ENCODE results near the gene PGA3.
"Not testable (repeated sequence)": the region's sequence is repeated elsewhere in the genome, so short reads cannot be mapped to it uniquely, and the experiment has no call there.

Gene PGA3

DNA sequence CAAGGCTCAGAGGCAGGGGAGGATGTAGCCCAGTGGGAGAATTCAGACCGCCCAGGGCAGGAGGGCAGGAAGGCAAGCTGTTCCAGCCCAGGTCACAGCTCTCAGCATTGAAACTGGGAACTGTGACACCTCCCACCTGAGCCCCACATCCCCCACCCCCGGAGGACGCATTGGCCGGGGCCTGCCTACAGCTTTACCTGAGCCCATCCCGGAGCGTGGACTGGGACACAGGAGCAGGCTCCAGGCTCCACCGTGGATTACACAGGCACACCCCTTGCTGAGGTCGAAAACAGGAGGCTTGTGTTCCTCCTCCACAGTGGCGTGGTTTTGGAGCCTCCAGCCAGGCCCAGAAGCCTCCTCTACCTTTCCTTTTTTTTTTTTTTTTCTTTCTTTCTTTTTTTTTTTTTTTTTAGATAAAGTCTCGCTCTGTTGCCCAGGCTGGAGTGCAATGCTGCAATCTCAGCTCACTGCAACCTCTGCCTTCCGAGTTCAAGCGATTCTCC is 9.1 kb upstream of the PGA3 start:
- H3K4me3 ChIP-seq (ENCODE audit: control insufficient read depth, low read depth, low read length) = no peak overlapping the region
- DNase-seq (ENCODE audit: low read depth) = no peak
- TF ChIP-seq CTCF (conservative IDR thresholded peaks at IDR 0.05; ENCODE audit: control insufficient read depth, insufficient read depth, low read depth, low read length) = no peak

DNA sequence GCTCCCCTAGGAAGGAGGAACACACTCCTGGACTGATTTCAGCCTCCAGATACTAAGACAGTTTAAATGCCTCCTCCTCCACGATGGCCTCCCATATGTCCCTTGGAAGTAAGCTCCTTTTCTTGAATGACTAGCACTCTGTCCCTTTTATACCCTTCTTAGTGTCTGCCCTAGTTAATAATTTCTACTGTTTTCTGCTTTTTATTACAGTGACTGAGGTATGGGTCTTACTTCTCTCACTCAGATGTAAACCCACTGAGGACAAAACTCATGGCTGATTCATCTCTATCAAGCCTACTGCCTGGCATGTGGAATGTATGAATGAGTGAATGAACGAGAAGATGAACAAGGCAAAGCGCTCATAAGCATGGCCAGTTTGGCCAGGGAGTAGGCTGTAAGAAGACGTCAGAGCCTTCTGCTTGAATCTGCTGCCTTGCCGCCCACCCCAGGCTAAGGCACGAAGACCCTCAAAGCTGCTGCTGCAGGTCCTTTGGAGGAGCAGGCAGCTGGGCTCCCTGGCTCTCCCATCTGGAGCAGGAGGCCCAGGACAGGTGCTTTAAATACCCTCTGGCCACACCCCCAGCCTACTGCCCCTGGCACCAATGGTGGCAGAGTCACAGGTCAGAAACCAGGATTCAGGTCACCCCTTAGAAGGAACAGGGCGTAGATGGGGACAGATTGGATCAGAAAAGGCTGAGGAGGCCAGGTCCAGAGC is 8.2 kb upstream of the PGA3 start:
- no peak for DNase-seq (ENCODE audit: low read depth)
- no peak overlapping the region for H3K4me3 ChIP-seq (ENCODE audit: control insufficient read depth, low read depth, low read length)
- no peak for TF ChIP-seq CTCF (conservative IDR thresholded peaks at IDR 0.05; ENCODE audit: control insufficient read depth, insufficient read depth, low read depth, low read length)

DNA sequence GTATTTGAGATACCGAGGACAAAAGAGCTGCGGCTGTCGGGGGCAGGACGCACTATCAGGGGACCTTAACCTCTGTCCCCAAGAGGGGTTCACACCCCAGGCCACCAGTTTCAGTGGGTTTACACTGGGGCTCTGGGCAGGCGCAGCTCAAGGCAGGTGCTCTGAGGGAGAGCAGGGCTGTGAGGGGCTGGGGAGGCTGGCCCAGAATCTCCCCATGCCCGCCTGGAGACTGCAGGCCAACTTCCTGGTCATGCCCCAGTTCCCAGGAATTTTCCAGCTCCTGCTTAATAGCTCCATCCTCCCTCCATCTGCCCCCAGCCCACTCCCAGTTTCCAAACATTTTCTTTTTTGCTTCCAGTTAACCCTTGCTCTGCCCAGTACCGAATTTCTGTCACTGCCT is 7.6 kb upstream of the PGA3 start:
- H3K4me3 ChIP-seq (ENCODE audit: control insufficient read depth, low read depth, low read length) = no peak overlapping the region
- TF ChIP-seq CTCF (conservative IDR thresholded peaks at IDR 0.05; ENCODE audit: control insufficient read depth, insufficient read depth, low read depth, low read length) = no peak
- no peak for DNase-seq (ENCODE audit: low read depth)

DNA sequence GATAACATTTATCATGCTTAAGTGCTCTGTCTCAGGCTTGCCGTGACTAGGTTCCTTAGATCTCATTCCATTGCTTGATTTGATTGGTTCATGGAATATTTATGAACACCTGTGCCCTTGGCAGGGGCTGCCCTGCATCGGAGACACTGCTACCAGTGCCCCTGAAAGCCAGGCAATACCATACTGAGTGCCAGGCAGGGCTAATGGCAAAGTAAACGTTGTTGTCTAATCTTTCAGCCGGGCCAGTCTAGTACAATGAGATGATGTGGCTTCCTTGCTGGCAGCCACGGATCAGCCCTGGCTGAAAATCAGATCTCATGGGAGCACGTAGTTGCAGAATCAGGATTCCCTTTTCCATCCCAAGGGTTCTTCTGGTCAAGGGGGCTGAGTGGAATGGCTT is 5.0 kb upstream of the PGA3 start:
- no peak for DNase-seq (ENCODE audit: low read depth)
- H3K4me3 ChIP-seq (ENCODE audit: control insufficient read depth, low read depth, low read length) = no peak overlapping the region
- no peak for TF ChIP-seq CTCF (conservative IDR thresholded peaks at IDR 0.05; ENCODE audit: control insufficient read depth, insufficient read depth, low read depth, low read length)

DNA sequence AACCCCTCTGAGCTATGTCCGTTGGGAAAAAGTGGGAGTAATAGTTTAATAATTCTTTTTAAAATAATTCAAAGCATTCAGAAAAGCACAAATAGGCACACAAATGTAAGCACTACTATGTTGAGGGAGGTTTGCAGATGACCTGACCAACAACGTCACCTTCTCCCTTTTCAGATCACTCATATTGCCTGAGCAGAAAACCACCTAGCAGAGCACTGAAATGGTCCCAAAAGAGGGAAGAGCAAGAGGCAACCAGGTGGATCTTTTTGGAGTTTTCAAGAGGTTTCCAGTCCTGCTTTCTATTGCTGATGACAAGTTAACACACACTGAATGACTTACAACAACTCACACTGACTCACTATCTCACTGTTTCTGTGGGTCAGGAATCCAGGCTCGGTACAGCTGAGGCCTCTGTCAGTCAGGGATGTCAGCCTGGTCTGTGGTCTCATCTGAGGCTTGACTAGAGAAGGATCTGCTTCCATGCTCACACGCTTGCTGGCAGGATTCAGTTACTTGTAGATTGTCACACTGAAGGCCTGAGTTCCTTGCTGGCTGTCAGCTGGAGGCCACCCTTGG is 4.3 kb upstream of the PGA3 start:
- TF ChIP-seq CTCF (conservative IDR thresholded peaks at IDR 0.05; ENCODE audit: control insufficient read depth, insufficient read depth, low read depth, low read length) = no peak
- no peak overlapping the region for H3K4me3 ChIP-seq (ENCODE audit: control insufficient read depth, low read depth, low read length)
- no peak for DNase-seq (ENCODE audit: low read depth)

DNA sequence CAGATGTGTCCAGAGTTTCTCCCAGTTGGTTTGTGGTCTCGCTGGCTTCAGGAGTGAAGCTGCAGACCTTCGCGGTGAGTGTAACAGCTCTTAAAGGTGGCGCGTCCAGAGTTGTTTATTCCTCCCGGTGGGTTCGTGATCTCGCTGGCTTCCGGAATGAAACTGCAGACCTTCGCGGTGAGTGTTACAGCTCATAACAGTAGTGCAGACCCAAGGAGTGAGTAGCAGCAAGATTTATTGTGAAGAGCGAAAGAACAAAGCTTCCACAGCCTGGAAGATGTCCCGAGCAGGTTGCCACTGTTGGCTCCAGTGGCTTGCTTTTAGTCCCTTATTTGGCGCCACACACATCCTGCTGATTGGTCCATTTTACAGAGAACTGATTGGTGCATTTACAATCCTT is 1.8 kb upstream of the PGA3 start:
- TF ChIP-seq CTCF (conservative IDR thresholded peaks at IDR 0.05; ENCODE audit: control insufficient read depth, insufficient read depth, low read depth, low read length) = no peak
- no peak for DNase-seq (ENCODE audit: low read depth)
- no peak overlapping the region for H3K4me3 ChIP-seq (ENCODE audit: control insufficient read depth, low read depth, low read length)

- not testable (repeated sequence) for H3K4me3 ChIP-seq (ENCODE audit: control insufficient read depth, low read depth, low read length); DNase-seq (ENCODE audit: low read depth)
These were observed 558 bp downstream of the PGA3 start for GRCh38 chr11:61203873-61204272.

DNA sequence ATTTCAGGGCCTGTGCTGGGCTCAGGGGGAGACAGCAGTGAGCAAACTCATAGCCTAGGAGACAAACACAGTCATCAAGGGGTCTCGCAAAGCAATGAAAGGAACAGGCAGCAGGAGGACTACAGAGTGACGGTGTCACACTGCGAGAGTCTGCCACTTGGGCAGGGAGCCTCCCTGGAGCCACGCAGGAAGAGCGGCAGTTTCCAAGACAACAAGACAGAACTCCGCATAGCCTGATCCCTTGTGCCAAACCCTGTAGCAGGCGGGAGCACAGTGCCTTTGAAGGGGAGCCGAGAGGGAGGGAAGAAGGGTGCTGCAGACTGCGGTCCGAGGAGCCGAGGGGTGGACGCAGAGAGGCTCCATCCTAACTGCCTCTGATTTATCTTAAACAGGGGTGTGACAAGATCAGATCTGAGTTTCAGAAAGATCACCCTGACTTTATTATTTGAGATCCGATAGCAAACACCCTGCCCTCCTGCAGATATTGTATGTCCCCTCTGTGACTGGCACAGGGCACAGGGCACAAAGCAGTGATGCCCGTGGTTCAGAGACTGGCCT is 1.3 kb downstream of the PGA3 start:
- DNase-seq (ENCODE audit: low read depth); H3K4me3 ChIP-seq (ENCODE audit: control insufficient read depth, low read depth, low read length): not testable (repeated sequence)

DNA sequence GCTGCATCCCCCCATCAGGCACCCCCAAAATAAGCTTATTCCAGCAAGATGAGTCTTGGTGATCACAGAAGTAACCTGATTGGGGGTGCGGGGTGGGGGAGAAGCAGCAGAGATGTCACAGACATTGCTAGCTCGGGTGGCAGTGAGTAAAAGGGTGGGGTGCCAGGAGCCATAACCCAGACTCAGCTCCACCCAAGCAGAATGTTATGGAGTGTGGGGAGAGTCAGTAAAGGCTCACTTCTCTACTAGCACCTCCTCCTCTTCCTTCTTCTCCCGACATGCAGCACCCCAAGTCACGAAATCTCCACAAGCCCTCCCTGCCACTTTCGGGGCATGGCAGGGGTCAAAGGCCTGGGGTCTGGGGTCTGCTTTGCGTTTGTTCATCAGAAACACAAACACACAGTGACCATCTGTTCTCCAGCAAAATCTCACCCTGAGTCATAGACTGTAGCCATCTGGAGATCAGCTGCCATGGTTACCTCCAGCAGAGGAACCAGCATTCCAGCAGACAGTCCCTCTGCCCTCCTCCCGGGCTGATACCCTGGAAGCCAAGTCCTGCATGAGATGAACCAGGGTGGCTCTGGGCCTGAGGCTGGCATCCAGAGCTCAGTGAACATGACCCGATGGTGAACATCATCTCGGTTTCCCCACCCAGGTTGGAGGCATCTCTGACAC is 4.5 kb downstream of the PGA3 start:
- DNase-seq (ENCODE audit: low read depth); H3K4me3 ChIP-seq (ENCODE audit: control insufficient read depth, low read depth, low read length): not testable (repeated sequence)

DNA sequence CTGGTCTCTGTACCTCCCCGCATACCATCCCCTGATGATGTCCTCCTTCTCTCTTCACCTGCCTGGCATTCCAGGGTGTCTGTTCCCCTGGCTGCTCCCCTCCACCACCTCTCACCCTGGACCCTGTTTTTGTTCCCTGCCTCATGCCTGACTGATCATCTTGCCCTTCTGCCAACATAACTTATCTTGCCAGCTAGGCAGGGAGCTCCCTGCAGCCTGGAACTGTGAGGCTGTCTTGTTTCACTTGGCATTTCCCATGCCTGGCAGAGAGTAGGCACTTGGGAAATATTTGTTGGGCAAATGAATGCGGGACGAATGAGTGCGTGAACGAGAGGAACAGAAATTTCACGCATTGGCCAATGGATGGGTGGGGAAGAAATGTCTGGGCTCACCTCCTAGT is 7.3 kb downstream of the PGA3 start:
- not testable (repeated sequence) for H3K4me3 ChIP-seq (ENCODE audit: control insufficient read depth, low read depth, low read length); DNase-seq (ENCODE audit: low read depth)

Data from fibroblast of mammary gland (primary cell).